ENCODE data around the gene STK17B. TPM values are rescaled to one million over a fixed set of nuclear protein-coding genes. Genes with fewer than 3 reads are reported as not detected.

The STK17B gene
- total and polyA plus RNA-seq, 9 of the 15 experiments (the other 6 are each of a cell fraction or from before 2014, with no cell fraction given): 2.3 to 17.7 (median 8.5) TPM

- peak; percentile 23 to 69 (median 36) for DNase-seq (ENCODE audit: extremely low read depth in 1 of 4, low spot score in 3 of 4)
- Histone ChIP-seq H3K9me1 (ENCODE audit: control insufficient read depth, insufficient read depth, low read length) (no peaks in the 10 kb centered on the region), H2AFZ (ENCODE audit: low read depth, low read length) (no peak overlapping the region), H3K27ac (ENCODE audit: extremely low read depth, low read depth, low read length) (peak overlapping the region; percentile 57; the same call in 2 of the 3 replicates), H3K9ac (ENCODE audit: insufficient read depth in 1 of 2, low read depth in 2 of 2, low read length in 2 of 2) (peak overlapping the region in 1 of 2 experiments; percentile 34; a peak in 1 of 4 replicates), H4K20me1 (replicated peaks; ENCODE audit: control insufficient read depth, insufficient read depth, low read length) (no peaks in the 10 kb centered on the region), H3K4me3 (no peak overlapping the region), H3K9me3 (replicated peaks; ENCODE audit: control insufficient read depth, insufficient read depth, low read depth, low read length) (0 out of 2 replicates have a peak, but pooled peaks cover 4% of the 10 kb centered on the region), H3K4me1 (replicated peaks in 1 of 2; ENCODE audit: control insufficient read depth in 2 of 2, insufficient read depth in 2 of 2, low read length in 2 of 2) (no peaks in the 10 kb centered on the region; a peak in 1 of 5 replicates), H3K27me3 (ENCODE audit: control insufficient read depth in 2 of 2, insufficient read depth in 2 of 2, low read length in 2 of 2) (no peaks in the 10 kb centered on the region), H3K79me2 (ENCODE audit: control insufficient read depth, insufficient read depth, low read length) (peaks cover 35% of the 10 kb centered on the region), H3K4me2 (ENCODE audit: insufficient read depth, low read length) (no peak overlapping the region), H3K36me3 (ENCODE audit: control insufficient read depth, insufficient read depth, low read length) (peaks cover 43% of the 10 kb centered on the region; the same call in 2 of the 3 replicates)
- 45% methylated on average over 2 of the region's 3 CpGs for WGBS (ENCODE audit: insufficient coverage, low coverage, missing lambda C conversion rate)
- CTCF ChIA-PET (ENCODE audit: low intra/inter-chr PET ratio): no interaction called here
- intact Hi-C loops (cut with micrococcal nuclease) (no loop called here), in situ Hi-C loops (cut with MboI) (no loop called here)
- POLR2A ChIA-PET: interaction anchor here (0.8 to 1.2 kb wide), 3 partner anchors 11 to 134 kb away, joined by 3 read pairs; no protein-coding TSS in a partner anchor
- no TSS peak for BruUV-seq (replicated peaks)
- ATAC-seq: peak; percentile 79
- peak; percentile 71 for FAIRE-seq
- no peak for TF ChIP-seq ZBTB7A (IDR thresholded peaks at IDR 0.05; ENCODE audit: borderline replicate concordance, control insufficient read depth, low read depth, low read length)
- TF ChIP-seq ZBTB2 (IDR thresholded peaks at IDR 0.05): no peak
- TF ChIP-seq DMBX1 (CRISPR knock-in tag; IDR thresholded peaks at IDR 0.05; ENCODE audit: borderline replicate concordance): no peak
- TF ChIP-seq VEZF1 (CRISPR knock-in tag; IDR thresholded peaks at IDR 0.05): peak; percentile 56
- no peak for TF ChIP-seq HNRNPH1 (optimal IDR thresholded peaks at IDR 0.05; ENCODE audit: low read depth, low read length)
- TF ChIP-seq HMG20B (CRISPR knock-in tag; IDR thresholded peaks at IDR 0.05): no peak
- TF ChIP-seq CBX3 (IDR thresholded peaks at IDR 0.05; ENCODE audit: borderline replicate concordance in 1 of 2, low read length in 2 of 2): peak in 1 of 2 experiments; percentile 63; a peak in 1 of 3 replicates
- TF ChIP-seq ZNF41 (CRISPR knock-in tag; conservative IDR thresholded peaks at IDR 0.05): no peak
- no peak for TF ChIP-seq TSHZ1 (CRISPR knock-in tag; IDR thresholded peaks at IDR 0.05)
- no peak for TF ChIP-seq KLF13 (tag; IDR thresholded peaks at IDR 0.05; ENCODE audit: borderline replicate concordance, low read depth)
- TF ChIP-seq HNRNPUL1 (IDR thresholded peaks at IDR 0.05; ENCODE audit: low read length): no peak
- TF ChIP-seq ZNF316 (IDR thresholded peaks at IDR 0.05): no peak
- TF ChIP-seq FOXM1 (IDR thresholded peaks at IDR 0.05; ENCODE audit: low read depth): peak; percentile 23; the same call in 1 of the 2 replicates
- no peak for TF ChIP-seq FOXM1 (CRISPR knock-in tag; IDR thresholded peaks at IDR 0.05; ENCODE audit: low read depth)
- no peak for TF ChIP-seq IRF9 (tag; IDR thresholded peaks at IDR 0.05)
- TF ChIP-seq LEF1 (IDR thresholded peaks at IDR 0.05): peak; percentile 42; the same call in 1 of the 2 replicates
Measured at GRCh38 chr2:196160101-196160500, 11.3 kb downstream of the STK17B start.
